ENCODE data around the gene FAM200A.
"Not testable (repeated sequence)": the region's sequence is repeated elsewhere in the genome, so short reads cannot be mapped to it uniquely, and the experiment has no call there.

FAM200A gene

DNA sequence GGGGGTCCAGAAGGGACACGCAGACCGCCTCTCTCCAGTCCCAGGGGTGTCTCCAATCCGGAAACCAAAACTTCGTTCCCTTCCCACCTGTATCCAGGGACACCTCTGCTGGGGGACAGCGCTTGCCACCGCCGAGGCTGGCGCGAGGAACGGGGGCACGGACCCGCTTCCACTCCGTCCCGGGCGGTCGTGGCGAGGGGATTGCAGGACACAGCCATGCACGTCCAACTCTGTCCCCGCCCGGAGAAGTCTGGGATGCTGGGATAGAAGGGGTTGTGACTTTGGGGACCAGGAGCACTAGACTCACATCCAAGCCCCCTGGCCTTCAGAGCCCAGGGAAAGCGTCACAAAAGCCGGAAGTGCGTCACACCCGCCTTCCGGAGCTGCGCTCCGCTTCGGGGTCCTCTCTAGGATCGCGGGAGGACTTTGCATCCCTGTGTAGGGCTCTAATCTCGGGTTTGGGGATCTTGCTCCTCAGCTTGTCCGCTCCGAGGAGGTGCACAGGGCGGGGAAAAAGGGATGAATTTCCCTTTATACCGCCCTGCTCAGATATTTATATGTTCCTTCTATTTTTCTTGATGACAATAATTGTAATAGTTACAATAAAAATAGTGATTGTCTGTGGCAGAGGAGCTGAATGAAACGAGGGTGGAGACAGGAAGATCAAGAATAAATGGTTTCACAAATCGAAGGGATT, at the start of gene FAM200A:
TSS of gene FAM200A (minus strand) at position 348 of the 697 bp plus-strand sequence. CDS start 3,707 bp downstream, outside the sequence.
- peak; percentile 82 to 91 for DNase-seq

DNA sequence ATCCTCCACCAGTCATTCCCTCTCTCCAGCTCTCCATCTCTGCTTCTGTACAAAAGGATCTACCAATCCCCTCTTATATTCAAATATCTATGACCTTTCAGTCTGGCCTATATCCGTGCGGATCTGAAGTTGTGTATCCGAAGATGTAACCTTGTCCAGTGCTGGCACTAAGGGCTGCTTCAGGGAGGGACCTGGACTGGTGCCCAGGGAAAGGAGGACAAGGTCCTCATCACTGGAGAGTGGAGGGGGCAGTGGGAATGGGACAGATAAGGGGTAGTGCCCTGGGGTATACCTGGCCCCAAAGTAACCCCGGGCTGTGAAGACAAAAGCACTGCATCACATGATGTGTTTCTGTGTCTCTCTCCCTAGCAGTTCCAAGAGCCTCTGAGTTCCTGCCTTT, 47.9 kb upstream of the FAM200A start:
- DNase-seq, result no peak

DNA sequence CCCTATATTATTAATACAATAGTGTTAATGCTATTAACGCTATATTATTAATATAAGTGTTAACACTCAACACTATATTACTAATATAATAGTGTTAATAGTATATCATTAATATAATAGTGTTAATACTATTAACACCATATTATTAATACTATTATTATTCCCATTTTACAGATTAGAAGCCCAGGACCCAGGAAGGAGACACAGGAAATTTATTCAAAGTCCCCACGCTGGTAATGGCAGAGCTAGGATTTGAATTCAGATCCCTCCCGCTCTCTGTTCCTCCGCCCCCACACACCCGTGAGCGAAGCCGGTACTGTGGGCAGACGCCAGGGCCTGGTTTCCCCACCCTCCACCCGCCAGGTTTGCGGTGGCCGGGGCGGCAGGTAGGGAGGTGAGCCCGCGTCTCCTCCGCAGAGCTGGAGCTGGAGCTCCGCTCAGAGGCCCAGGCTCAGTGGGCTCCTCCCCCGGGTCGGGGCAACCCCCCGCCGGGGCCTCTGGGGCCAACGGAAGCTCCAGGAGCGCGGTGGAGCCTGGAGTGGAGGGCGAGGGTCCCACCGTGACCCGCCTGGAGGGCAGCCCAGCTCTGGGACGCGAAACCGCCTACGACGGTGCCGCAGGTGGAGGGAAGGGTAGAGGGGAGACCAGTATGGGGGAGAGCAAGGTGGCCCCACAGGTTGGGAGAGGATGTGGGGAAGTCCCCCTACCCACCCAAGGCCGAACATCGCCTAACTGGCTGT, 46.0 kb upstream of the FAM200A start, which contains the start of gene TMEM225B:
TSS of gene TMEM225B (plus strand) at position 506 of the 740 bp plus-strand sequence. CDS start 6,122 bp downstream, outside the sequence.
- DNase-seq, result no peak

DNA sequence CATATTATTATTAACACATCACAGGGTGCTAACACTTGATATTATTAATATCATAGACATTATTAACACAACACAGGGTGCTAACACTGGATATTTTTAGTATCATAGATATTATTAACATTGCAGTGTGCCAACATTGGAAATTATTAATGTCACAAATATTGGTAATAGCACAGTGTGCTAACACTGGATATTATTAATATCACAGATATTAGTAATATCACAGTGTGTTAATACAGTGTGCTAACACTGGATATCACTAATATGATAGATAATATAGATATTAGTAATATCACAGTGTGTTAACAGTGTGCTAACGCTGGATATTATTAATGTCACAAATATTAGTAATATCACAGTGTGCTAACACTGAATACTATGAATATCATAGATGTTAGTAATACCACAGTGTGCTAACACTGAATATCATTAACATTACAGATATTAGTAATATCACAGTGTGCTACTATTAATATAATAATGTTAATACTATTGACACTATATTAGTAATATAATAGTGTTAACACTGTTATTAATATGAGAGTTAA, 44.6 kb upstream of the FAM200A start:
- DNase-seq, result no peak

DNA sequence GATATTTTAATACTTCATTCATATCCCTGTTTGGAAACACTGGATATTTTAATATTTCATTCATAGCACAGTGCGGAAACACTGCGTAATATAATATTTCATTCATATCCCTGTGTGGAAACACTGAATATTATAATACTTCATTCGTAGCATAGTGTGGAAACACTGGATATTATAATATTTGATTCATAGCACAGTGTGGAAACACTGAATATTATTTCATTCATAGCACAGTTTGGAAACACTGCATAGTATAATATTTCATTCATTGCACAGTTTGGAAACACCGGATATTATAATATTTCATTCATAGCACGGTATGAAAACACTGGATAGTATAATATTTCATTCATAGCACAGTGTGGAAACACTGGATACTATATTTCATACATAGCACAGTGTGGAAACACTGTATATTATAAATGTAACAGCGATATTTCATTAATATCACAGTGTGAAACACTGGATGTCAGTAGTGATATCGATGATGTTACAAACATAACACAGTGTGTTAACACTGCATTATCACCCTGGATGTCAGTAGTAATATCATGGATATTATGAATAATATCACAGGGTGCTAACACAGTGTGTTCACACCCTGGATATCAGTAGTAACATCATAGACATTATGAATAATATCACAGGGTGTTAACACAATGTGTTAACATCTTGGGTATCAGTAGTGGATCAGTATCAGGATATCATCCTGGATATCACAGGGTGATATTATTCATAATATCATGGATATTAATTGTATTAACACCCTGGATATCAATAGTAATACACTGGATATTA, 43.2 kb upstream of the FAM200A start:
- no peak for DNase-seq

DNA sequence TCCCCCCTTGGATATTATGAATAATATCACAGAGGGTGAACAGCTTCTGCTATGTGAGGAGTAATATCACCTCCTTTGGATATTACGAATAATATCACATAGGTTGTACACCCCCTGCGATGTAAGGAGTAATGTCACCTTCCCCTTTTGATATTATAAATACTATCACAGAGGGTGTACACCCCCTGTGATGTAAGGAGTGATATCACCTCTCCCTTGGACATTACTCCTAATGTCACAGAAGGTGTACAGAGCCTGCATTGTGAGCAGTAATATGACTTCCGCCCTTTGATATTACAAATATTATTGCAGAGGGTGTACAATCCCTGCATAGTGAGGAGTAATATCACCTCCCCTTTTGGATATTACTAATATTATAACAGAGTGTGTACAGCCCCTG, 37.0 kb upstream of the FAM200A start:
- DNase-seq, result no peak

DNA sequence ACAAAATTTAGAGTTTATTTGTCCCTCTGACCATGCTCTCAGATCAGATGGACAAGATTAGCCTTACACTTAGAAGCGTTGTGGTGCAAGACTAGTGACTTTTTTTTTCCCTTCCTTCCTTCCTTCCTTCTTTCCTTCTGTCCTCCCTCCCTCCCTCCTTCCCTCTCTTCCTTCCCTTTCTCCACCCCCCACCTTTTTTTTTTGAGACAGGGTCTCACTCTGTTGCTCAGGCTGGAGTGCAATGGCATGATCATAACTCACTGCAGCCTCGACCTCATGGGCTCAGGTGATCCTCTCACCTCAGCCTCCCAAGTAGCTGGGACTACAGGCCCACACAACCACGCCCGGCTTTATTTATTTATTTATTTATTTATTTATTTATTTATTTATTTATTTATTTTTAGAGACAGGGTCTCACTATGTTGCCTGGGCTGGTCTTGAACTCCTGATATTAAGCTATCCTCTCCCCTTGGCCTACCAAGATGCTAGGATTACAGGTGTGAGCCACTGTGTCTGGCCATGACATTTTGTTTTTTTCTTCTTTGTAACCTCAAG, 28.9 kb upstream of the FAM200A start:
- DNase-seq, result not testable (repeated sequence)

DNA sequence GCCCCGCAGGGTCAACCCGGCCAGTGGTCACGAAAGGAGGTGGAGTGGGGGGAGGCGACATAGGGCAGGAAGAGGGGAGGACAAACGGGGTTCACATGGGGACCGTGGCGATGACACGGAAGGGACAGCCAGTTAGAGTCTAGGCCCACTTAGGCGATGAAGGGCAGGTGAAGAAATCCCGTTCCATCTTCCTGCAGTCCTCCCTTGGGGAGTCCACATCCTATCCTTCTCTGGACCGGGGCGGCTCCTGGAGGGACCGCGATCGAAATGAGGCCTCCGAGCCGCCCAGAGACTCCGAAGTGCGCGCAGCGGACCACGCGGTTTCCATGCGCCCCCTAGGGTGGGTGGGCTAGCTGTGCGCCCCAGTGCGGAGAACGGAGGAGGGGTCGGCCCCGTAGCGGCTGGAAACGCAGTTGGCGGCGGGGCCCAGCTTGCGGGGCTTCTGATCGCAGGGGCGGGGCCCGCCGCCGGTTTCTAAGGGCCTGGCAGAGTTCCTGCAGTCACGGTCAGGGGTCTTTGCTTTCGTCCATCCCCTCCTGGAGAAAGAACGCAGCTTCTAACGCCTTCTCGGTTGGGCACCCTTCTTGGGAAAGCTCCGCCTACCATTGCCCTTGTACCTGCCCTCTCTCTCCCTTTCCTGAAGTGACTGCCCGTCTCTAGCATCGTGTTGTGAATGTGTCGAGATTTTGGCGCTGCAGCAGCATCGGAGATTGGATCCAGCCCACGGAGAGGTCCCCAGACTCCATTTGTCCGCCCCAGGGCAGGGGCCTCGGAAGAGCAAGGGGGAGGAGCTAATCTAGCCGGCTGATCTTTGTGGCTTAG, 28.3 kb upstream of the FAM200A start:
- peak; percentile 51 to 67 for DNase-seq

DNA sequence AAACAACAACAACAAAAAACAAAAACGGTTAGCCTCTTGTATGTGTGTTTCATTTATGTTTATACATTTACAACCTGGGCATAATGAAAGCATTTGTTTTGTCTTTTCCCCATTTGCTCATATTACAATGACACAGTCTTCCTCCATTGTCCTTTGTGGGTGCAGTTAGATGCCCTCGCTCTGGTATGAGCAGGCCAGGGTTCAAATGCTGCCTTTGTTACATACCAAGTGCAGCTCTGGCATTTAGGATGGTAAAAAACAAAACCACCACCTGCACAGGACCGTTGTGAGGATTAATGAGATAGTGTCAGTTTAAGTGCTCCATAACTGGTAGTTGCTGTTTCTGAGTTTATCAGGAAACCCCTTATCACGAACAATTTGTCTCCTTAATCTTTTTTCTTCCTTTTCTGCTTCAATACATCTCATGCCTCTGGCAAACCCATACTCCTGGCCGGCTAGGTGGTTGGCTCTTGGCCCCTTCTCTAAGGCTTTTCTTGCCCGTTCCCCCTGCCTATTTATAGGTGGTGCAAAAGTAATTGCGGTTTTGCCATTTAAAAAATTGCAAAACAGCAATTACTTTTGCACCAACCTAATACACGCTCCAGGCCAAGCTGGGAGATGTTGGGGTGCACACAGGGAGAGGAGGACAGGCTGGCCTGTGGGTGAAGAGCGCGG, 27.5 kb upstream of the FAM200A start:
- DNase-seq, result no peak

DNA sequence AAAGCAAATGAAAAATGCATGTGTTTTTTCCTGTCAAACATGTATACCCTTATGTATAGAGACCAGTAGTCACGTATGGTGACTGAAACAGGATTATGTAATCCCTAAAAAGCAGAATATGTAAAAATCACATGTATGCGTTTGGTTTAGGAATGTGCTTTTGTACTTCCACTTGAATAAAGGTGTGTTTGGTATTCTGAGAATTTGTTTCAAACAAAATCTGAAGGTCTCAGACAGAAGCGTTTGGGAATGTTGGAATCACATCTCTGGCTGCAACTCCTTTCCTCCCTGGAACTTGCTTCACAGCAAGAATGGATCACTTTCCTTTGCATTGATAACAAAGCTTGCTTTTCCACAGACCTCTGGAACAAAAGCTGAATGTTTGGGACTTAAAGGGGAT, 24.3 kb upstream of the FAM200A start:
- no peak for DNase-seq

DNA sequence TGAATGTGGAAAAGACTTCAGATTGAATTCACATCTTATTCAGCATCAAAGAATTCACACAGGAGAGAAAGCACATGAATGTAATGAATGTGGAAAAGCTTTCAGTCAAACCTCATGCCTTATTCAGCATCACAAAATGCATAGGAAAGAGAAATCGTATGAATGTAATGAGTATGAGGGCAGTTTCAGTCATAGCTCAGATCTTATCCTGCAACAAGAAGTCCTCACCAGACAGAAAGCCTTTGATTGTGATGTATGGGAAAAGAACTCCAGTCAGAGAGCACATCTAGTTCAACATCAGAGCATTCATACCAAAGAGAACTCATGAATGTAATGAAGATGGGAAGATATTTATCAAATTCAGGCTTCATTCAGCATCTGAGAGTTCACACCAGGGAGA, 21.3 kb upstream of the FAM200A start:
- DNase-seq, result no peak

DNA sequence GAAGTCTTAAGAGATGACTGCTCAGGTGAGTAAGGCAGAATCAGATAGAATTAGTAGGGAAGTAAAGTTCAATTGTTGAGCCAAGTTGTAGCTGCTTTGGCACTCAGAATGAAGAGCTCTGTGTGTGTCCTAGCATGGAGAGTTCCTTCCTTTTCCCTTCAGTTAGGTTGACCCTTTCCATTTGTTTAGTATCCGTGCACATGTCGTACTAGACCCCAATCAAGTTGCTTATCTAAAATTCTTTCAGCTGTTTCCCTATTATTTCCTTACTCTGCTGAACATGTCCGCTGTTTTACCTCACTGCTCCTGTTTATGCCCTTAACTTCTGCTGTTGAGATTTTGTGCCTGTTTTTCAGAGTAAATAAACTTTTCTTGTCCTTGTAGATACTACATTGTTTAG, 19.9 kb upstream of the FAM200A start:
- DNase-seq, result no peak

DNA sequence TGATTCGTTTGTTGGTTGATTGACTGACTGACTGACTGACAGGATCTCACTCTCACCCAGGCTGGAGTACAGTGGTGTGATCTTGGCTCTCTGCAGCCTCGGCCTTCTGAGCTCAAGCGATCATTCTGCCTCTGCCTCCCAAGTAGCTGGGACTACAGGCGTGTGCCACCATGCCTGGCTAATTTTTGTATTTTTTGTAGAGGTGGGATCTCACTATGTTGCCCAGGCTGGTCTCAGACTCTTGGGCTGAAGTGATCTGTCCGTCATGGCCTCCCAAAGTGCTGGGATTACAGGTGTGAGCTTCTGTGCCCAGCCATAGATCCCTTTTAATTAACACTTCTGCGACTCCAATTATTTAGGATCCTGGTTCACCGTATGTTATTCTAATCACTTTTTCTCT, 16.9 kb upstream of the FAM200A start:
- DNase-seq, result not testable (repeated sequence)

DNA sequence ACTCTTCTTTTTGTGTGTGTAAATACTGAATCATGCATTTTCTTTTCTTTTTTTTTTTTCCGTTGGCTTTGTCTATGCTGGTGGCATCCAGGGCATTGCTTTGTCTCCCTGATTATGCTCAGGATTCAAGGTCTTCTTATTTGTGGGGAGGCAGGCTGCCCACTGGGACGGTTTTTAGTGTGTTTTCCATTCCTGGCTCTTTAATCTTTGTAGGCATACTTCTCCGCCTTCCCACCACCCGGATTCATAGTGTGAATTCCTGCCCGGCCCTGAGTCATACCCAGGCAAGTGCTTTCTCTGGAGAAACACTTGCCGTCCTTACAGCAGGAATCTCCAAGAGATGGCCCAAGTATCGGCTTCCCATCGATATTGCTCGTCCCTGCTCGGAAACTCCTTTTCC, 11.7 kb upstream of the FAM200A start:
- no peak for DNase-seq

DNA sequence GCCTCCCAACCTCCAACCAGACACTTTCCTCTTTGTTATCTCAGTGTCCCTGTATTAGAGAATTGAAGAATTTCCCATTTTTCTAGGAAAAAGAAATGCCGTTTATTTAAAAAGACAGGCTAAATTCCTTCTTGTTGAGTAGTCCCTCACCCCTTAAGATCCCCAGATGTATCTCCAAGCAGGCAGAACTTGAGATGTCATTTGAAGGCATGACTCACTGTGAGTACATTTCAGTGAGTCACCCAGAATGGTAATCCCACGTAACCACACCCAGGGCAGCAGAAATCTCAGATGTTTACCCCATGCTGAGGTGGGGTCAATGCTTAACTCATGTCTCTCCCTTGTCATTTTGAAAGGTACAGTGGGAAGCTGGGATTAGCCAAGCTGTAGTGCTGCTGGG, 10.9 kb upstream of the FAM200A start:
- no peak for DNase-seq

DNA sequence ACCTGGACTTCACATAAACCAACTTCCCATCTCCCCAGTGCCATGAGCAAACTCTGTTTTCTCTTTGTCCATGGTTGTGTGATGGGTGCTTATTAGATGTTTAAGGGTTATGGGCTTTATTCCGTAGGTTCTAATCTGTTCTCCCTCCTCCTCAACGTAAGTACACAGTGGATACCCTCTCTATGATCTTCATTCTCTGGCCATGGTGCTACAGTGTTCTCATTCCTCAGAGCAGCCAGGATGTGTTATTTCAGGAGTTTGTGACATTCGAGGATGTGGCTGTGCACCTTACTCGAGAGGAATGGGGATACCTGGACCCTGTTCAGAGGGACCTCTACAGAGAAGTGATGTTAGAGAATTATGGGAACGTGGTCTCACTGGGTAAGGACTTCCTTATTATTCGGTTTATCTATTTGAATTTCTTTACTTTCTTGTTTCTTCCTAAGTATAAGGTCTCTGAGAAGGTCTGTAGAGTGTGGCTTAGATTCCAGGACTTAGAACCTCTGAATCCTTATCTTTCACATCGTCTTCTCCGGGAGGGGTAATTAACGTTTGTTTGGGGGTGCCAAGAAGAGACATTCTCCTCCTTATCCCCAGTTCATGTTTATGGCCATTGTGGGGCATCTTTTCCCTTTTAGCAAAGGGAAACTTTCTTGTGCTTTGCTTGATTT, 10.3 kb upstream of the FAM200A start:
- no peak for DNase-seq

DNA sequence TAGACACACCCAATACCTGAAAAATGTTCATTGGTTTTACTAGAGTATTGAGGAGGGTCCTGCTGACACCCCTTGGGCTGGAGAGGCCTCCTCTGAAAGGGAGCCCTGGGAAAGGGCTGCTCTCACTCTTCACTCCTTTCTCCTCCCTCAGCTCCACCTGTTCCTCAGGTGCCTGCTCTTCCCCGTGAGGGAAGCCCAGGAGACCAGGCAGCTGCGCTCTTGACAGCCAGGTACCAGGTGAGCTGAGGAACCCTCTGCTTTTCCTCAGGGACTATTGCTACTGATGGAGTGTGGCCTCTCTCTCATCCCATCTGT, 9.8 kb upstream of the FAM200A start:
- no peak for DNase-seq

DNA sequence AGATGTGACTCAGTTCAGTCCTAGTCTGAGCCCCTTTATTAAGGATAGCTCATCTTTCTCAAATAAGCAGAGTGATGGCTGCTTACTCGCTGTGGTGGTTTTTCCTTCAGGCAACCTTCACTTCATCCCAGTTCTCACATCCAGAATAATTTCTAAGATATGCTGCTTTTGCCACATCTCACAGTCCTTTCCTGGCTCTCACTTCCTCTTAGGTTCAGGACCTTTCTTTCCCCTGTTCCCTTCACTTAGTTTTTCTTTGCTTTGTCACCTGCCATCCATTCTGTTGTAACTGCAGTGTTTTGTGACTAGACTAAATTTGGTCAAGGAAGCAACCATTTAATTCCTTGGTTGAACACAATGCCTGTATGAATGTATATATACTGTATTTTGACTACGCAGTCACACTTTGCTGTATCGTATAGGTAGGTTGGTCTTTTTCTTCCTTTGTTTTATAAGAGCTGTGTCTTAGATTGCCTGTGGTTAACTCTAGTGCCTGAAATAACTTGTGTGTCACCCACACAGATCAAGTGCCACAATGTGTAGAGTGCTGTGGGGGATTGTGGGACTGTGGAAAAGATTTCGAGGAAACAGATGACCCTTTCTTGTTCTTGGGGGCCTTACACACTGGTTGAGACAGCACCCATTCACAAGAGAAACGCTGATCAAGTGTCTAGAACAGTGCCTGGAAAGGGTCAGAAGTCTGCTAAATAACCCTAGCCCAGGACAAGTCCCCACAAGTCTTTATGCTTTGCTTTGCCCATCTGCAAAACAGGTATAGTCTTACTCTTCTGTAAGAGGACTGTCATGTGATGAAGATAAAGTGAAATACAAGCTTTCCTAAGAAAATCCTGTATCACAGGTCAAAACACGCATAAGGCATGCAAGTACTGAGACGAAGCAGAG, 9.2 kb upstream of the FAM200A start:
- no peak for DNase-seq

DNA sequence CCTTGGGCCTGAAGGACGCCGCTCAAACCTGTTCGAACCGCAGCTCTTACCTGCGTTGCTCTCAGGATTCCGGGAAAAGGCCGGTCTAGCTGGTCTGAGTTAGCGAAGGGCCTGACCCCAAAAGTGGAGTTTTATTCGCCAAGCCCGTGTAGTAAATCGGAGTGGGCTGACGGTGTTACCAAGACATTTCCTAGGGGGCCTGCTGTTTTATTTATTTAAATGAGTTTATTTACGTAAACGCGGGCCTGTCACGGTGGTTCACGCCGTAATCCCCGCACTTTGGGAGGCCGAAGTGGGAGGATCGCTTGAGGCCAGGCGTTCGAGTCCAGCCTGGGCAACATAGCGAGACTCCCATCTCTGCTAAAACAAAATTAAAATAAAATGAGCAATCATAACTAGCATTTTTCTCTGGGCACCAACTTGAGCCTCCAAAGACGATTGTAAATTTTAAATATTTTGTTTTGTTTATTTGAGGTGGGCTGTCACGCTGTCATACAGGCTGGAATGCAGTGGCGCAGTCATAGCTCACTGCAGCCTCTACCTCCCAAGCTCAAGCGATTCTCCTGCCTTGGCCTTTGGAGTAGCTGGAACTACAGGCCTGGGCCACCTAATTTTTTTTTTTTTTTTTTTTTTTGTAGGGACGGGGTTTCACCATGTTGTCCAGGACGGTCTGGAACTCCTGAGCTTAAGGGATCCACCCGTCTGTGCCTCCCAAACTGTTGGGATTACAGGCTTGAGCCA, 7.4 kb upstream of the FAM200A start:
- no peak for DNase-seq
